Measurements from ENCODE around the gene MCM10.

DNA sequence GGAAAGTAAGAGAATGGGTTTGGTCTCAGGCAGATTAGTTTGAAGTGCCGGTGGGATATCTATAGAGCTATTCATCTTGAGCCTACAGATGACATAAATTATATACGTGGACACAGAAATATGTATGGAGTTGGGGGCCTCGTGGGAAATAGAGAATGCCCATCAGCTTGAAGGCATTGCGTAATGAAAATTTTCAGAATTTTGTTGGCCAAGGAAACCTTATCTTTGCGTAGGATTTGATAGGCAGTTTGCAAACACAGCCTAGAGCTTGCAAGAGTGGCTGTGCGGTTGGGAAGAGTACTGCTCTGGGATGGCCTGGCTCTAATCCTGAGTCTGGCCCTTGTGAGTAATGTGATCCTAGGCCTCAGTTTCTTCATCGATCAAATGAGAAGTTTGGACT is 32.3 kb downstream of the MCM10 start:
- TF ChIP-seq CTCF (IDR thresholded peaks at IDR 0.05; ENCODE audit: low read depth, low read length) (no peak), POLR2A (IDR thresholded peaks at IDR 0.05; ENCODE audit: extremely low read depth, insufficient read length) (no peak)
- TF ChIP-seq, protein P1, sequence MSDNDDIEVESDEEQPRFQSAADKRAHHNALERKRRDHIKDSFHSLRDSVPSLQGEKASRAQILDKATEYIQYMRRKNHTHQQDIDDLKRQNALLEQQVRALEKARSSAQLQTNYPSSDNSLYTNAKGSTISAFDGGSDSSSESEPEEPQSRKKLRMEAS (IDR thresholded peaks at IDR 0.05; ENCODE audit: low read depth, low read length) = no peak

All from NB4 (cell line).